HG03439 (cell line): Measurements from ENCODE around the gene LIX1.
"Not testable (repeated sequence)": the region's sequence is repeated elsewhere in the genome, so short reads cannot be mapped to it uniquely, and the experiment has no call there.

Experiments used
- ATAC-seq: cut with Tn5 transposase; IDR thresholded peaks from one replicate; pipeline ENCODE4 v1.9.1; 2021; ENCODE audit warnings: mild to moderate bottlenecking, moderate library complexity; ENCODE audit not compliant: unreplicated experiment

LIX1 gene

GRCh38 chr5:97143704-97144103 lies 1.3 kb upstream of the LIX1 start:
- ATAC-seq = no peak

DNA sequence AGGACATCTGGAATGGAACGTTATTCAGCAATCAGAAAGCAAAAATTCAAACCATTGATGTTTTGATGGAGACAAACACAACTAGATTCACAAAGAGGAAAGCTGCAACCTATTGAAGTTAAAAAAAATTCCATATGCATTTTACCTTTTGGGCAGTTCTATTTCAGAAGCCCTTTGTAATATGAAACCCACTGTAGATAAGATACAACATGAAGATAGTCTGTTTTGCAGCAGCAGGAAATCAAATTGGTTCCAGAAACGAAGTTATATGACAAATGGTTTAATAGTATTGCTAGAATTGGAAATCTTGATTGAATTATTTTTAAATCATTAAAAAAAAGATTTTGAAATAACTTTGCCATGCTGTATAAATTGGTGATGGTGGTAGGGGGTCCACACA lies 872 bp downstream of the LIX1 start:
- ATAC-seq = no peak

- no peak for ATAC-seq
These were observed 1.4 kb downstream of the LIX1 start for GRCh38 chr5:97141031-97141430.

- ATAC-seq = not testable (repeated sequence)
These were observed 2.2 kb downstream of the LIX1 start for GRCh38 chr5:97140250-97140649.

GRCh38 chr5:97136475-97136874 lies 5.9 kb downstream of the LIX1 start:
- no peak for ATAC-seq

GRCh38 chr5:97135868-97136267 lies 6.5 kb downstream of the LIX1 start:
- no peak for ATAC-seq

DNA sequence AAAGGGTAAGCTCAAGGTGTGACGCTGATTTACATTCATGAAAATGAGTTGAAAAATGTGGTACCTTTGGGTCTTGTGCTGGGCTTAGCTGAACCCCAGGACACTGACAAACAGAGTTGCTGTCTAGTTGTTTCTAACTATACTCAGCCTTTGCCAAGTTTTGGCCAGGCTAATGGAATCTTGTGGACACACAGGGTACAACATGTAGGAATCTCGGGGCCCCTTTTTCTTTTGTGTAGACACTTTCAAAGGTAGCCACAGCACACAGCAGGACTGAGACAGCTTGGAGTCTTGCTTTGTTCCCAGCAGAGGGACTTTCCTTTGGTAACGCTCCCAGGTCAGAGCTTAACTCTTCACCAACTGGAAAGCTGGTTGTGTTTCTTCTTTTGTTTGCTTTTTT lies 7.8 kb downstream of the LIX1 start:
- ATAC-seq = no peak

DNA sequence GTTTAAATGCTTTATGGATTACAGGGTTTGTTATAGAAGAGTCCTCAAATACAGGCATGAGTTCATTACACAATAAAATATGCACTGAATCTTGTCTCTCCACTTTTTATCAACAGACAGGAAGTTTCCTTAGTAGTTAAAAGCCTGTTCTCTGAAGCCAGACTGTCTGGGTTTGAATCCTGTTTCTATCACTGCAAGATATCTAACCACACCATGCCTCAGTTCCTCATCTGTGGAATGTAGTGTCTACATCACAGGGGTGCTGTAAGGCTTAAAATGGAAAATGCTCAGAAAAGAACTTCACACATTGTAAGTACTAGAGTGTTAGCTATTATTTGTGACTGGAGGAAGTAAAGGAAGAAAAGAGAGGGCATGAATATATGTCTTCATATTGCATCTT lies 9.3 kb downstream of the LIX1 start:
- no peak for ATAC-seq

- ATAC-seq = no peak
These were observed 10.5 kb downstream of the LIX1 start for GRCh38 chr5:97131921-97132320.

GRCh38 chr5:97131139-97131710 lies 11.2 kb downstream of the LIX1 start:
- ATAC-seq = no peak

DNA sequence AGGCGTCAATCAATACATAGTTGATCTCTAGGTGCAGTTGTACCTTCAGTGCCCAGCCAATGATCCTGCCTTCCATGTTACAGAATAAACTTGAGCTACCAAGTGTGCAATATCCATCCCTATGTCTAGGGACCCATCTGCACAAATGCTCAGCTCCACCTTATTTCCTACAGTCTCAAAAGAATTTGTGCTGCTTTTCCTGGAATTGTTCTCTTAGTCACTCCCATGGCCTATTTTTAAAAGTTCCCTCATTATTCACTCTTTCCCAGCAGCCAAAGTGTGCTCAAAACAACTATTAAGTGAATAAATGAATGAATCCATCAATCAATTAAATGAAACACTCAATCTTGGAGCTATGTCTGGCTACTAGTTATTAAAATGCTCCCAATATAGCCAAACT lies 14.7 kb downstream of the LIX1 start:
- no peak for ATAC-seq

DNA sequence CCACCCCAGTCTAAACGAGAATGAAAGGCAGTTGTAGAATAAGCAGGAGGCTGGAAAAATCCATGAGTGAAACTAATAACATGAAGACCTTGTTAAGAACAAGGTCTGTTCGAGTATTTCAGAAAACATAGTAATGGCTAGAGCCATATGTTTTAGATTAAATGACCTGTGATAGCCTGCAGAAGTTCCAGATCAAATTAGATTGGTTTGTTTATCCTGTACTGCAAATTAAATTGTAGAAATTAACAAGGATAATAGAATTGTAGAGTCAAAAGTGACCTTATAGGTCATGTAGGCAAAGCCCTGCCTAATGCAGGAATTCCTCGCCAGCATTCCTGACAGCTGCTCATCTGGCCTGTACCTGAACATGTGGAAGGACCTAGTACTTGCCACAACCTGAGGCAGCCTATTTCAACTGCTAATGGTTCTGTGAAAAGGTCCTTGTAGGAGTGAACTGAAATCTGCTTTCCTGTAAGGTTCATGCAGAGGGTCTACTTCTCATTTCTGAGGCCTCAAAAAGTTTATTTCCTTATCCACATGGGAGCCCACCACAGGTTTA lies 17.2 kb downstream of the LIX1 start:
- no peak for ATAC-seq

DNA sequence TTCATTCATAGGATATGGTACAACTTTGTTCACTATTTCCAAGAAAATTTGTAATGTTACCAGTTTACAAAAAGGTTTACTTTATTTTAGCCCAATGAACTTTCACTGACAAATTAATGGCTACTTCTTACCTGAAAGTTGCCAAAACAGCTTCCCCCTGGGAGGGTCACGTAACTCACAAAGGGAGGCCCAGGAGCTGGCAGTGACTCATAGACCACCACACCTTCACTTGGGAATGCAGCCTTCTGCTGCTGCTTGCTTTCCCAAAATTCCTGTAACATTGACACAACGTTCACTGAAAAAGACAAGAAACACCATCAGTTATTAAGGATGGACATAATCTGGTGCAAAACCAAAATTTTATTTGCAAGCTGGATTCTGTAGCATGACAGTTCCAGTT lies 18.1 kb downstream of the LIX1 start:
- ATAC-seq = no peak

- ATAC-seq = no peak
These were observed 20.6 kb downstream of the LIX1 start for GRCh38 chr5:97121848-97122247.

DNA sequence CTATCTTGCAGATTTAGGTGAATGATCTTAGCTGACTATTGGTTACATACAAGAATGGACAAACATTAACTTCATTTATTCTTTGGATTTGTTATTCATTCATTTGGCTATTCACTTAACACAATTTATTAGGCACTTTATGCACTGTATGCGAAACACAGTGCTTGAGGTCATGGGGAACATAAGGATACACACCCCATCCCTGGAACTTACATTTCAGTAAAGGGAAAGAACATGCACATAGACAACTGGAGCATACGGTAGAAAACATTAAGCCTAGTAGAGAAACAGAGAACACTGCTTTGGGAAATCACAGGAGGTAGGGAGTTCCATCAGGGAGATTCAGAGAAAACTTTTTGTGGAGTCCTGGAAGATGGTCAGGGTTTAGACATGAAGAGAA lies 22.2 kb downstream of the LIX1 start:
- no peak for ATAC-seq

DNA sequence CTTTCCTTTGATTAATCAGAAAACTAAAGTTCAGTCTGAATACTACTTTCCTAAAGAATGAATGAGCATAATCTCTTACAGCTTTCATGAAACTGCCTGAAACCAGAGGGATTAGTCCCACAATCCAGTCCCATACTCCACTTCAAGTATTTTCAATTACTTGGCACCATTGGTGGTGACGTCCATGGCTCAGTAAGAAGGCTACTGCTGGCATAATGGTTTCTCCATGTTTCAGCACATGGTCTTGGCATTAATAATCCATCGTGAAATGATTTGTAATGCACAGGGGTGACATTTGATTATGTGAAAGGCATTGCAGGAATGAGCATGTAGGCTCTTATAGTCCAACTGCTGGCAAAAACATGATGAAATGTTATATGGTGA lies 23.4 kb downstream of the LIX1 start:
- no peak for ATAC-seq

GRCh38 chr5:97118261-97119006 lies 24.0 kb downstream of the LIX1 start:
- ATAC-seq = no peak

- no peak for ATAC-seq
These were observed 26.5 kb downstream of the LIX1 start for GRCh38 chr5:97115932-97116331.

- ATAC-seq = no peak
These were observed 30.2 kb downstream of the LIX1 start for GRCh38 chr5:97112230-97112629.

- ATAC-seq = no peak
These were observed 30.8 kb downstream of the LIX1 start for GRCh38 chr5:97111616-97112015.

- no peak for ATAC-seq
These were observed 31.4 kb downstream of the LIX1 start for GRCh38 chr5:97111004-97111403.

DNA sequence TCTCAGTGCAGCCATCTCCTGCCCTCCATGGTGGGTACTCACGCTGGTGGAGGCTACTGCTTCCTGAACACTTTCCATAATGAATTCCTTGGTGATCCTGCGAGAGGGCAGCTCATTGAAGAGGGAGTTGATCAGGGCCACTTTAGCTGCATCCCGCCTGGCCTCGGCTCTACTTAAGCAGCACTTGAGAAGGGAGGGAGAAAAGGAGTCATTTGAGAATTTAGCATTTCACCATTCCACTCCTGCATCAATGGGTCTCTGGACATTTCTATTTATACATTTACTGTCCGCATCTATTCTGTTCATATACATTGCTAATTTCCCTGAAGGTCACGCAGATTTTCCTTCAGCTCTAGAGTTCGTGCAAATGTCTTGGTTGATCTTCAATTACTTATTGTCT lies 35.1 kb downstream of the LIX1 start:
- ATAC-seq = no peak

DNA sequence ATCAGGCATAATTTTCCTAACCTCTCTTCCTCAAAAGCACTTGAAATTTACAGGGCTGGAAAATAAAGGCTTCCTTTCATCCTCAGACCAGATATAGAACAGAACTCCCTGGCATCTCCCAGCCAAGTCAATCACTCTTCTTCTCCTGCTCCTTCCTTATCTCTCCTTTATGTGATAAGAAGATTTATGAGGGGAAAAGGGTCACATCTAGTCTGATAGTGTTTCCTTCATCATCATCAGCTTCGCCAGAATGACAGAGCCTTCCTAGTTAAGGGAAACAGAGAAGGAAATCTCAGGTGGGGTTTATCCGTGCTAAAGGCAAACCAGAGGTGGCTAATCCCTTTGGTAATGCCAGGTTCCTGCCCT lies 36.2 kb downstream of the LIX1 start:
- no peak for ATAC-seq
